Heart left ventricle (tissue), 13 donors: ENCODE data around the gene METTL25.

ENCODE experiments used
- CTCF ChIP-seq, 12 donors: fragments of 200-600 bp; sonication (generic) in 4 of 12; IDR thresholded peaks; one replicate each; pipeline versions ENCODE4 v1.5.0 to v1.8.0; 2018 to 2022; ENCODE audit warnings: antibody characterized with exemption in 12 of 12, mild to moderate bottlenecking in 5 of 12
- POLR2A ChIP-seq, 2 donors: fragments of 450-650 bp; IDR thresholded peaks; one replicate each; pipeline ENCODE4 v1.6.1; 2017; ENCODE audit warnings: antibody characterized with exemption in 2 of 2, mild to moderate bottlenecking in 2 of 2, moderate library complexity in 2 of 2
- donor health status: ischemic (EF 13 %, LVEDD 7.1; RV severe dilation, severe dysfunction).
- donor health status: DM: no; HTN: yes; CAD: no.
- donor health status: DM: no; HTN: no; CAD: no.
- donor health status: ischemic (EF 25% LVEDD 6.9; RV normal size, moderate dysfunction).
- donor health status: ischemic (EF 25% LVEDD 5.7; RV mildly dilated, moderate dysfunction).
- donor health status: ischemic (EF 35%, LVEDD 5.7; RV mildly dilated, moderate dysfunction).
- donor health status: nonischemic (EF 11% LVEDD 7.7; RV severe dilation, severe dysfunction).
- donor health status: DM: yes; HTN: yes; CAD: no.
- donor health status: PGD.
- donor health status: ischemic (EF 29% LVEDD 5.4; RV normal size, mild dysfunction).
- donor health status: nonischemic (EF 23%, LVEDD 6.1; RV moderate dilation, normal function).

GRCh38 chr12:82475211-82475610 lies 116.9 kb downstream of the METTL25 start:
- TF ChIP-seq CTCF (IDR thresholded peaks at IDR 0.05): no peak
- no peak for TF ChIP-seq POLR2A (IDR thresholded peaks at IDR 0.05)
